PC-3 (cell line): ENCODE data around the gene SLC47A2.

ENCODE experiments used
- EZH2 ChIP-seq: fragments of 300-600 bp; sonication (generic); IDR thresholded peaks from one replicate; pipeline ENCODE4 v1.6.1; 2017; ENCODE audit warnings: antibody characterized with exemption, mild to moderate bottlenecking, low read length; ENCODE audit not compliant: unreplicated experiment
- TF ChIP-seq, protein P1 (sequence below): fragments of 300-600 bp; sonication (generic); conservative IDR thresholded peaks from 2 replicates; pipeline ENCODE4 v1.5.1; 2017; ENCODE audit warnings: antibody characterized with exemption, low read depth, mild to moderate bottlenecking, low read length

DNA sequence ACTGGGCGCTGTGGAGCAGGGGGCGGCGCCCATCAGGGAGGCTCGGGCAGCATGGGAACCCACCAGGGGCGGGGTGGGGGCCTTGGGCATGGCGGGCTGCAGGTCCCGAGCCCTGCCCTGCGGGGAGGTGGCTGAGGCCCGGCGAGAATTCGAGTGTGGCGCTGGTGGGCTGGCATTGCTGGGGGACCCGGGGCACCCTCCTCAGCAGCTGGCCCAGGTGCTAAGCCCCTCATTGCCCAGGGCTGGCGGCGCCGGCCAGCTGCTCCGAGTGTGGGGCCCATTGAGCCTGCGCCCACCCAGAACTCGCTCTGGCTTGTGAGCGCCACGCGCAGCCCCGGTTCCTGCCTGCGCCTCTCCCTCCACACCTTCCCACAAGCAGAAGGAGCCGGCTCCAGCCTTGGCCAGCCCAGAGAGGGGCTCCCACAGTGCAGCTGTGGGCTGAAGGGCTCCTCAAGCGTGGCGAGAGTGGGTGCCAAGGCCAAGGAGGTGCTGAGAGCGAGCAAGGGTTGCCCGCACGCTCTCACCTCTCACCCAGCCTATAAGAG is 62.0 kb downstream of the SLC47A2 start:
- no peak for TF ChIP-seq EZH2
- TF ChIP-seq, protein P1, sequence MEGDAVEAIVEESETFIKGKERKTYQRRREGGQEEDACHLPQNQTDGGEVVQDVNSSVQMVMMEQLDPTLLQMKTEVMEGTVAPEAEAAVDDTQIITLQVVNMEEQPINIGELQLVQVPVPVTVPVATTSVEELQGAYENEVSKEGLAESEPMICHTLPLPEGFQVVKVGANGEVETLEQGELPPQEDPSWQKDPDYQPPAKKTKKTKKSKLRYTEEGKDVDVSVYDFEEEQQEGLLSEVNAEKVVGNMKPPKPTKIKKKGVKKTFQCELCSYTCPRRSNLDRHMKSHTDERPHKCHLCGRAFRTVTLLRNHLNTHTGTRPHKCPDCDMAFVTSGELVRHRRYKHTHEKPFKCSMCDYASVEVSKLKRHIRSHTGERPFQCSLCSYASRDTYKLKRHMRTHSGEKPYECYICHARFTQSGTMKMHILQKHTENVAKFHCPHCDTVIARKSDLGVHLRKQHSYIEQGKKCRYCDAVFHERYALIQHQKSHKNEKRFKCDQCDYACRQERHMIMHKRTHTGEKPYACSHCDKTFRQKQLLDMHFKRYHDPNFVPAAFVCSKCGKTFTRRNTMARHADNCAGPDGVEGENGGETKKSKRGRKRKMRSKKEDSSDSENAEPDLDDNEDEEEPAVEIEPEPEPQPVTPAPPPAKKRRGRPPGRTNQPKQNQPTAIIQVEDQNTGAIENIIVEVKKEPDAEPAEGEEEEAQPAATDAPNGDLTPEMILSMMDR, result no peak
